Mesenchymal stem cell (in vitro differentiated cells and primary cell): Measurements from ENCODE around the gene PRRC2B.
"Not testable (repeated sequence)": the region's sequence is repeated elsewhere in the genome, so short reads cannot be mapped to it uniquely, and the experiment has no call there.

Experiments
- DNase-seq: peaks from one replicate; pipeline ENCODE4 v3.0.0-alpha.2; 2013
- H2AFZ ChIP-seq: one replicate; pipeline ENCODE4 v1.6.1; 2013; ENCODE audit warnings: low read depth, mild to moderate bottlenecking, control low read depth, inconsistent platforms, low read length, moderate library complexity
- H2AK5ac ChIP-seq: 2 replicates; pipeline ENCODE4 v1.6.1; 2013; ENCODE audit warnings: low read length, moderate library complexity, mild to moderate bottlenecking, inconsistent platforms; ENCODE audit not compliant: severe bottlenecking
- H2BK120ac ChIP-seq: one replicate; pipeline ENCODE4 v1.6.1; 2013; ENCODE audit warnings: low read depth, mild to moderate bottlenecking, inconsistent platforms, low read length, moderate library complexity
- H2BK12ac ChIP-seq, 2 experiments: one replicate each; pipeline ENCODE4 v1.6.1; 2013; ENCODE audit warnings: inconsistent platforms in 2 of 2, low read length in 2 of 2, mild to moderate bottlenecking in 2 of 2, moderate library complexity in 2 of 2, control low read depth in 1 of 2
- H2BK15ac ChIP-seq: one replicate; pipeline ENCODE4 v1.6.1; 2013; ENCODE audit warnings: mild to moderate bottlenecking, low read depth, inconsistent platforms; ENCODE audit not compliant: poor library complexity, severe bottlenecking
- H2BK5ac ChIP-seq: 2 replicates; pipeline ENCODE4 v1.6.1; 2013; ENCODE audit warnings: low read depth, mild to moderate bottlenecking, low read length, control low read depth, inconsistent platforms; ENCODE audit not compliant: poor library complexity, severe bottlenecking
- H3K14ac ChIP-seq, 2 experiments: one replicate each; pipeline ENCODE4 v1.6.1; 2013; ENCODE audit warnings: inconsistent platforms in 2 of 2, low read length in 2 of 2, control low read depth in 1 of 2, mild to moderate bottlenecking in 1 of 2, moderate library complexity in 1 of 2
- H3K18ac ChIP-seq, 2 experiments: one replicate each; pipeline ENCODE4 v1.6.1; 2013; ENCODE audit warnings: inconsistent platforms in 2 of 2, low read length in 2 of 2, control low read depth in 1 of 2, low read depth in 1 of 2, mild to moderate bottlenecking in 1 of 2
- H3K23ac ChIP-seq, 2 experiments: one replicate each; pipeline ENCODE4 v1.6.1; 2013; ENCODE audit warnings: inconsistent platforms in 2 of 2, low read length in 2 of 2, mild to moderate bottlenecking in 2 of 2, moderate library complexity in 2 of 2, control low read depth in 1 of 2
- H3K27ac ChIP-seq: 2 replicates; pipeline ENCODE4 v1.5.1; 2013; ENCODE audit warnings: mild to moderate bottlenecking, moderate library complexity, low read length, control low read depth, inconsistent platforms; ENCODE audit not compliant: poor library complexity, severe bottlenecking
- H3K27me3 ChIP-seq, 2 experiments: 2 replicates each; pipeline versions ENCODE4 v1.6.1 to v1.7.0; 2013; ENCODE audit warnings: low read length in 2 of 2, mild to moderate bottlenecking in 2 of 2, moderate library complexity in 2 of 2, control low read depth in 1 of 2, inconsistent platforms in 1 of 2; ENCODE audit not compliant: control insufficient read depth in 1 of 2, insufficient read depth in 1 of 2
- H3K36me3 ChIP-seq, 2 experiments: 2 replicates each; pipeline versions ENCODE4 v1.6.1 to v1.7.0; 2013; ENCODE audit warnings: low read length in 2 of 2, control low read depth in 1 of 2, inconsistent platforms in 1 of 2, low read depth in 1 of 2, mild to moderate bottlenecking in 1 of 2; ENCODE audit not compliant: insufficient read depth in 2 of 2, control insufficient read depth in 1 of 2
- H3K4ac ChIP-seq, 2 experiments: one replicate each; pipeline ENCODE4 v1.6.1; 2013; ENCODE audit warnings: inconsistent platforms in 2 of 2, low read length in 2 of 2, mild to moderate bottlenecking in 2 of 2, moderate library complexity in 2 of 2, control low read depth in 1 of 2, low read depth in 1 of 2
- H3K4me1 ChIP-seq: 2 replicates; pipeline ENCODE4 v1.6.1; 2013; ENCODE audit warnings: low read depth, low read length, control low read depth; ENCODE audit not compliant: control insufficient read depth, insufficient read depth
- H3K4me2 ChIP-seq: 2 replicates; pipeline ENCODE4 v1.6.1; 2013; ENCODE audit warnings: low read length, mild to moderate bottlenecking, inconsistent platforms; ENCODE audit not compliant: poor library complexity, severe bottlenecking
- H3K4me3 ChIP-seq, 2 experiments: 2 replicates each; pipeline versions ENCODE4 v1.5.1 to v1.7.0; 2013; ENCODE audit warnings: low read length in 2 of 2, mild to moderate bottlenecking in 2 of 2, control low read depth in 1 of 2, low read depth in 1 of 2; ENCODE audit not compliant: insufficient read depth in 1 of 2
- H3K79me1 ChIP-seq: replicated peaks from 2 replicates; pipeline ENCODE4 v1.6.1; 2013; ENCODE audit warnings: mild to moderate bottlenecking, control low read depth, low read length, inconsistent platforms; ENCODE audit not compliant: poor library complexity, severe bottlenecking
- H3K9ac ChIP-seq: 2 replicates; pipeline ENCODE4 v1.7.0; 2013; ENCODE audit warnings: mild to moderate bottlenecking, low read length, moderate library complexity
- H3K9me3 ChIP-seq: 2 replicates; pipeline ENCODE4 v1.7.0; 2013; ENCODE audit warnings: mild to moderate bottlenecking, low read length; ENCODE audit not compliant: control insufficient read depth
- H4K8ac ChIP-seq: one replicate; pipeline ENCODE4 v1.6.1; 2013; ENCODE audit warnings: inconsistent platforms, mild to moderate bottlenecking, low read length, moderate library complexity
- H4K91ac ChIP-seq: one replicate; pipeline ENCODE4 v1.6.1; 2013; ENCODE audit warnings: mild to moderate bottlenecking, low read length, inconsistent platforms
- WGBS: methylation state at CpG from one replicate; pipeline ENCODE4 v1.1.7; 2013; ENCODE audit warnings: mixed read lengths; 5-methylcytosine and 5-hydroxymethylcytosine counted together

The PRRC2B gene

DNA sequence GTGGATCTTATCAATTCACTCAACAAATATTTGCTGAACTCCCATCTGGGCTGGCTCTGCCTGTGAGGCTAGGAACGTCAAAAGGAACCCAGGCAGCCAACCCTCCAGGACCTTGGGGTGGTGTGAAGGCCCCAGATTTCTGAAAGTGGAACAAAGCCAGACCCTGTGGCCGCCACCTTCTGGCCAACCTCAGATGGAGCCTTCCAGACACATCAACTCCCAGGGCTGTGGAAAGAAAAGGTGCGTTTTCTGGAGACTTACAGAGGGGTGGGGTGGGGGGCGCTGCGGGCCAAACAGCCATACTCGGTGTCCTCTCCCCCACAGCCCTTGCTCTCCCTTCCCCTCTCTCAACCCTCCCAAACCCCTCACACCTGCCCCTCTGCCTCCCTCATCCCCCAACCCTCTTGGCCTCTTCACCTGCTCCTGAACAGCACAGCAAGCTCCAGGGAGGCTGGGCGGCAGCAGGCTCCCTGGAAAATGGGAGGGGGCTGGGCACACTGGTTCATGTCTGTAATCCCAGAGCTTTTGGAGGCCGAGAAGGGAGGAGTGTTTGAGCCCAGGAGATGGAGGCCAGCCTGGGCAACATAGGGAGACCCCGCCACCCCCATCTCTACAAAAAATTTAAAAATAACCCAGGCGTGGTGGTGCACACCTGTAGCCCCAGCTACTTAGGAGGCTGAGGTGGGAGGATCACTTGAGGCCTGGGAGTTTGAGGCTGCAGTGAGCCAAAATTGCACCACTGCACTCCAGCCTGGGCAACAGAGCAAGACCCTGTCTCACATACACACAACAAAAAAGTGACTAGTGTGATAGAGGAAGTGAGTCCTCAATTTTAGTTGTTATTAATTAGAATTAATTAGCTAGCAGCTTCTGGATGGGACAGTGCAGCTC is 45.0 kb upstream of the PRRC2B start:
- Histone ChIP-seq H3K4ac (no peak overlapping the region), H2BK5ac (no peak overlapping the region), H2AFZ (no peak overlapping the region), H3K23ac (no peak overlapping the region), H3K9me3 (no peaks in the 10 kb centered on the region), H3K4me2 (no peak overlapping the region), H3K36me3 (no peaks in the 10 kb centered on the region), H4K8ac (no peak overlapping the region), H2BK120ac (no peak overlapping the region), H3K27ac (no peak overlapping the region), H4K91ac (no peak overlapping the region), H3K4me3 (no peak overlapping the region), H2BK12ac (no peak overlapping the region), H3K14ac (no peak overlapping the region), H2AK5ac (no peak overlapping the region), H3K4me1 (peaks cover 14% of the 10 kb centered on the region), H2BK15ac (no peak overlapping the region), H3K18ac (no peak overlapping the region), H3K79me1 (peaks cover 6% of the 10 kb centered on the region), H3K9ac (no peak overlapping the region), H3K27me3 (peaks cover 4 to 6% of the 10 kb centered on the region in 2 experiments)
- DNase-seq, result no peak
- 64% methylated on average over 7 of the region's 10 CpGs for WGBS

DNA sequence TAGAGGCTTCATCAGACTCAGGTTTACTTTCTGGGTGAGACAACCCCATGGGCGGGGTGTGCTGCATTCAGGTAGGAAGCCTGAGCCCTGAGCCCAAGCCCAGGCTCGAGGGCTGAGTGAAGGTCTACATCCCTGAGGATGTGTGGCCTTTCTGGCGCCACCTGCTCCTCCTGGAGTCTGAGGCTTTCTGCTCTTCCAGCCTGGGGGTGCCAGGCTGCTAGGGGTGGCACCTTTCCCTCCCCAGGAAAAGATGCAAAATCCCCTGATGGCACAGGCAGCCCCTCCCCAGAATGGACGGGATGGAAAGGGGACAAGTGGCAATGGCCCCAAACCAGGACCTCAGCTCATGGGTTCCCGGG is 44.4 kb upstream of the PRRC2B start:
- H2BK15ac ChIP-seq, result peak overlapping the region; percentile 3
- no peaks in the 10 kb centered on the region for H3K36me3 ChIP-seq
- H3K79me1 ChIP-seq, result peaks cover 6% of the 10 kb centered on the region
- 65% methylated on average over 5 of the region's 5 CpGs for WGBS
- H3K4me2 ChIP-seq, result peak overlapping the region; percentile 69
- H3K4ac ChIP-seq, result no peak overlapping the region
- no peak overlapping the region for H3K14ac ChIP-seq
- peak overlapping the region; percentile 36 to 73 for H3K4me3 ChIP-seq
- no peak overlapping the region for H2BK120ac ChIP-seq
- no peak overlapping the region for H2BK5ac ChIP-seq
- no peak overlapping the region for H3K18ac ChIP-seq
- no peak overlapping the region for H3K23ac ChIP-seq
- H3K4me1 ChIP-seq, result peaks cover 14% of the 10 kb centered on the region
- H2BK12ac ChIP-seq, result peak overlapping the region in 1 of 2 experiments; percentile 6
- H2AK5ac ChIP-seq, result no peak overlapping the region
- peak overlapping the region; percentile 62 for H4K91ac ChIP-seq
- H2AFZ ChIP-seq, result peak overlapping the region; percentile 6
- no peaks in the 10 kb centered on the region for H3K9me3 ChIP-seq
- H3K9ac ChIP-seq, result peak overlapping the region; percentile 74
- peaks cover 4 to 6% of the 10 kb centered on the region in 2 experiments for H3K27me3 ChIP-seq
- no peak overlapping the region for H3K27ac ChIP-seq
- peak overlapping the region; percentile 90 for H4K8ac ChIP-seq
- DNase-seq, result no peak

DNA sequence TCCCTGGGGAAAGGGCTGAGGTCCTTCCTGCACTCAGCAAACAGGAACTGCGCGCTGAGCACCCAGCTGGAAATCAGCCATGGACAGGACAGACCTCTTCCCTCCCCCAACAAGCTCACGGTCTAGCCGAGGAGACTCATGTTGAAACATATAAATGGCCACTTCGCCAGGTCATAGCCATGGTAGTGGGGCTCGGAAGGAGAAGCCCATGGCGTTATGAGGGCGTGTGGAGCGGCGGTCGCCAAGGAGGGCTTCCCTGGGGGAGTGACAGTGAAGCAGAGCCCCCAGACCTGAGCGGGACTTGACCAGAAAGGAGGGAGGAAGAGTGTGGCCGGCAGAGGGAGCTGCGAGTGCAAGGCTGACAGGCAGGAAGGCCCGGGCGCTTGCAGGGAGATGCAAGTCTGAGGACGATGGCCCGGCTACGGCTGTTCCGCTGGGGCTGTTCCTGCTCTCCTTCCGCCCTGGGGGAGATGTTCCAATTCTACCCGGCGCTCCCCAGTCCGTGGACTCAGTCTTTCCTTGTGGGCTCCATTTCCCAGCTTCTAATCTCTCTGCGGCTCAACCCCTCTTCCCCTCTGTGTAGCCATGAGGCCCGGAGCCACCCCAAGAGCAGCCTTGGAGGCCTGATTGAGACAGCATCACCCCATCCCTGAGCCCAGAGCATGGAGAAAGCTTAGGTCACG is 43.9 kb upstream of the PRRC2B start:
- Histone ChIP-seq H3K14ac (peak overlapping the region in 1 of 2 experiments; percentile 44), H2BK5ac (no peak overlapping the region), H3K9me3 (no peaks in the 10 kb centered on the region), H4K91ac (peak overlapping the region; percentile 62), H2BK120ac (no peak overlapping the region), H3K79me1 (peaks cover 6% of the 10 kb centered on the region), H3K27me3 (peaks cover 4 to 6% of the 10 kb centered on the region in 2 experiments), H3K4me1 (peaks cover 14% of the 10 kb centered on the region), H3K4me2 (peak overlapping the region; percentile 69), H2AFZ (peak overlapping the region; percentile 6), H2BK15ac (peak overlapping the region; percentile 3), H4K8ac (peak overlapping the region; percentile 90), H3K4ac (peak overlapping the region; percentile 24 to 82), H3K18ac (peak overlapping the region; percentile 52 to 72), H2AK5ac (no peak overlapping the region), H3K27ac (no peak overlapping the region), H3K36me3 (no peaks in the 10 kb centered on the region), H2BK12ac (no peak overlapping the region), H3K23ac (no peak overlapping the region), H3K4me3 (peak overlapping the region; percentile 36 to 73), H3K9ac (peak overlapping the region; percentile 74)
- peak; percentile 81 for DNase-seq
- WGBS, result 8% methylated on average over 27 of the region's 27 CpGs

DNA sequence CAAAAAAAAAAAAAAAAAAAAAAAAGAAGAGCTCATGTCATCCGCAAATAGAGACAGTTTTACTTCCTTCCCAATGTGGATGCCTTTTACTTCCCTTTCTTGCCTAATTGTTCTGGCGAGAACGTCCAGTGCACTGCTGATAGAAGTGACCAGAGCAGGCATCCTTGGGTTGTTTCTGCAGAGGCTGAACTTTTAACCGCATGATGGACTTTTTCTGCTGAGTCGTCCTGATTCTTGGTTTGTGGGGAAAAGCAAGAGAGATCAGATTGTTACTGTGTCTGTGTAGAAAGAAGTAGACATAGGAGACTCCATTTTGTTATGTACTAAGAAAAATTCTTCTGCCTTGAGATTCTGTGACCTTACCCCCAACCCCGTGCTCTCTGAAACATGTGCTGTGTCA is 37.4 kb upstream of the PRRC2B start:
- H4K91ac ChIP-seq, H3K9ac ChIP-seq, H3K4ac ChIP-seq, H3K4me3 ChIP-seq, H2BK120ac ChIP-seq, H2BK15ac ChIP-seq, H2AFZ ChIP-seq, H2AK5ac ChIP-seq, H3K23ac ChIP-seq, H3K18ac ChIP-seq, H4K8ac ChIP-seq, H3K79me1 ChIP-seq, H3K27ac ChIP-seq, H2BK5ac ChIP-seq, H3K27me3 ChIP-seq, H3K36me3 ChIP-seq, H3K4me2 ChIP-seq, H3K9me3 ChIP-seq, H3K4me1 ChIP-seq, H2BK12ac ChIP-seq, H3K14ac ChIP-seq: not testable (repeated sequence)
- DNase-seq, result peak; percentile 52
- 72% methylated on average over 4 of the region's 6 CpGs for WGBS
